Fibroblast of upper back skin (primary cell): Measurements from ENCODE around the gene PDZK1IP1.
A peak's percentile ranks its signal among the peaks of the same experiment; 100 is the strongest.
"Not testable (repeated sequence)": the region's sequence is repeated elsewhere in the genome, so short reads cannot be mapped to it uniquely, and the experiment has no call there.

Experiments used
- DNase-seq: peaks from one replicate; pipeline ENCODE4 v3.0.0-alpha.2; 2013

The PDZK1IP1 gene

GRCh38 chr1:47179017-47179987 is 10.5 kb downstream of the PDZK1IP1 start:
- DNase-seq = peak; percentile 93

- DNase-seq = no peak
Measured at GRCh38 chr1:47178654-47179016, 11.2 kb downstream of the PDZK1IP1 start.

- DNase-seq = no peak
Measured at GRCh38 chr1:47178020-47178419, 11.8 kb downstream of the PDZK1IP1 start.

- peak; percentile 54 for DNase-seq
Measured at GRCh38 chr1:47175227-47175934, 14.5 kb downstream of the PDZK1IP1 start.

- no peak for DNase-seq
Measured at GRCh38 chr1:47174656-47175020, 15.2 kb downstream of the PDZK1IP1 start.

- no peak for DNase-seq
Measured at GRCh38 chr1:47172782-47173181, 17.1 kb downstream of the PDZK1IP1 start.

GRCh38 chr1:47164552-47164951 is 25.3 kb downstream of the PDZK1IP1 start:
- DNase-seq = no peak

- no peak for DNase-seq
Measured at GRCh38 chr1:47161298-47162040, 28.4 kb downstream of the PDZK1IP1 start.

- no peak for DNase-seq
Measured at GRCh38 chr1:47160716-47161115, 29.1 kb downstream of the PDZK1IP1 start.

GRCh38 chr1:47157957-47158356 is 31.9 kb downstream of the PDZK1IP1 start:
- not testable (repeated sequence) for DNase-seq

GRCh38 chr1:47156457-47156856 is 33.4 kb downstream of the PDZK1IP1 start:
- not testable (repeated sequence) for DNase-seq

GRCh38 chr1:47149162-47149561 is 40.7 kb downstream of the PDZK1IP1 start:
- not testable (repeated sequence) for DNase-seq

GRCh38 chr1:47147047-47147785 is 42.6 kb downstream of the PDZK1IP1 start:
- DNase-seq = no peak

- not testable (repeated sequence) for DNase-seq
Measured at GRCh38 chr1:47146495-47146894, 43.3 kb downstream of the PDZK1IP1 start.

GRCh38 chr1:47143654-47144053 is 46.2 kb downstream of the PDZK1IP1 start:
- DNase-seq = not testable (repeated sequence)

- DNase-seq = not testable (repeated sequence)
Measured at GRCh38 chr1:47140358-47140757, 49.5 kb downstream of the PDZK1IP1 start.

- DNase-seq = no peak
Measured at GRCh38 chr1:47137925-47138615, 51.8 kb downstream of the PDZK1IP1 start.

GRCh38 chr1:47137198-47137597 is 52.6 kb downstream of the PDZK1IP1 start, which contains the start of gene CYP4A22:
TSS of gene CYP4A22 (plus strand) at chr1:47137441. CDS start at chr1:47137486, 45 bp downstream.
- no peak for DNase-seq
